Neural progenitor cell (in vitro differentiated cells): ENCODE measurements around the gene ABCA1. TPM values are rescaled to one million over a fixed set of nuclear protein-coding genes. Genes with fewer than 3 reads are reported as not detected.

Experiments used
- DNase-seq: peaks from one replicate; pipeline ENCODE4 v3.0.0-alpha.2; 2016; ENCODE audit warnings: low spot score
- H2AFZ ChIP-seq: fragments of 200-600 bp; sonication (generic); replicated peaks from 2 replicates; pipeline ENCODE4 v1.6.1; 2016; ENCODE audit warnings: antibody characterized with exemption
- H3F3A ChIP-seq: fragments of 200-600 bp; sonication (generic); 2 replicates; pipeline ENCODE4 v1.6.1; 2016; ENCODE audit warnings: antibody characterized with exemption, low read depth
- H3K27ac ChIP-seq: fragments of 200-600 bp; sonication (generic); 2 replicates; pipeline ENCODE4 v1.5.1; 2016; ENCODE audit warnings: mild to moderate bottlenecking
- H3K27me3 ChIP-seq: fragments of 200-600 bp; sonication (generic); 2 replicates; pipeline ENCODE4 v1.6.1; 2016; ENCODE audit warnings: mild to moderate bottlenecking, moderate library complexity
- H3K36me3 ChIP-seq: fragments of 200-600 bp; sonication (generic); 2 replicates; pipeline ENCODE4 v1.5.1; 2016
- H3K4me1 ChIP-seq: fragments of 200-600 bp; sonication (generic); 2 replicates; pipeline ENCODE4 v1.6.1; 2016; ENCODE audit warnings: mixed run types
- H3K4me2 ChIP-seq: fragments of 200-600 bp; sonication (generic); 2 replicates; pipeline ENCODE4 v1.6.1; 2016
- H3K4me3 ChIP-seq: fragments of 200-600 bp; sonication (generic); 2 replicates; pipeline ENCODE4 v1.5.1; 2016
- H3K79me2 ChIP-seq: fragments of 200-600 bp; sonication (generic); 2 replicates; pipeline ENCODE4 v1.6.1; 2016; ENCODE audit warnings: low read depth
- H3K9ac ChIP-seq: fragments of 200-600 bp; sonication (generic); 2 replicates; pipeline ENCODE4 v1.6.1; 2016
- H3K9me3 ChIP-seq: fragments of 200-600 bp; sonication (generic); 2 replicates; pipeline ENCODE4 v1.5.1; 2016; ENCODE audit warnings: low read depth
- H4K20me1 ChIP-seq: fragments of 200-600 bp; sonication (generic); 2 replicates; pipeline ENCODE4 v1.6.1; 2016; ENCODE audit warnings: low read depth
- H3K27ac Mint-ChIP-seq: 3 replicates; pipeline ENCODE4 v1.8.0; 2021; ENCODE audit warnings: mixed read lengths
- H3K27me3 Mint-ChIP-seq: 2 replicates; pipeline ENCODE4 v1.8.0; 2022; ENCODE audit warnings: low read depth, mild to moderate bottlenecking, inconsistent platforms, moderate library complexity, mixed read lengths; ENCODE audit not compliant: insufficient read depth
- H3K36me3 Mint-ChIP-seq: 3 replicates; pipeline ENCODE4 v1.8.0; 2021; ENCODE audit warnings: mixed read lengths
- H3K4me1 Mint-ChIP-seq: 3 replicates; pipeline ENCODE4 v1.8.0; 2021; ENCODE audit warnings: mixed read lengths
- H3K4me3 Mint-ChIP-seq: 3 replicates; pipeline ENCODE4 v1.8.0; 2021; ENCODE audit warnings: mild to moderate bottlenecking, moderate library complexity, mixed read lengths
- H3K9me3 Mint-ChIP-seq: 3 replicates; pipeline ENCODE4 v1.8.0; 2020; ENCODE audit warnings: mixed read lengths
- CTCF ChIP-seq: fragments of 200-600 bp; sonication (generic); IDR thresholded peaks from 2 replicates; pipeline ENCODE4 v1.5.1; 2017; ENCODE audit warnings: antibody characterized with exemption, mild to moderate bottlenecking
- EZH2 ChIP-seq: fragments of 200-600 bp; sonication (generic); IDR thresholded peaks from 2 replicates; pipeline ENCODE4 v1.6.1; 2017; ENCODE audit warnings: antibody characterized with exemption, mild to moderate bottlenecking, moderate library complexity
- EZH2phosphoT487 ChIP-seq: fragments of 200-600 bp; sonication (generic); IDR thresholded peaks from 2 replicates; pipeline ENCODE4 v1.6.1; 2017; ENCODE audit warnings: antibody characterized with exemption
- total RNA-seq: library from RNA; depleted of rRNA; stranded (reverse); fragments of >200 nt; gene quantifications from 2 replicates; pipeline ENCODE4 v1.2.3, GENCODE V29; 2015; ENCODE audit warnings: low replicate concordance

Gene ABCA1
- total RNA-seq, 1 donor from 2014 or later = 32.4 TPM

GRCh38 chr9:104849023-104849422 lies 78.9 kb downstream of the ABCA1 start:
- peaks cover 4% of the 10 kb centered on the region for H3K36me3 Mint-ChIP-seq
- Histone ChIP-seq H3K27ac (no peak overlapping the region), H3K4me2 (no peak overlapping the region), H3K27me3 (no peaks in the 10 kb centered on the region), H3K36me3 (no peaks in the 10 kb centered on the region), H2AFZ (no peak overlapping the region), H3K9ac (no peak overlapping the region), H3K79me2 (no peaks in the 10 kb centered on the region), H3K9me3 (no peaks in the 10 kb centered on the region), H3F3A (no peaks in the 10 kb centered on the region), H3K4me3 (no peak overlapping the region), H4K20me1 (no peaks in the 10 kb centered on the region), H3K4me1 (no peaks in the 10 kb centered on the region)
- no peaks in the 10 kb centered on the region for H3K4me1 Mint-ChIP-seq
- no peaks in the 10 kb centered on the region for H3K9me3 Mint-ChIP-seq
- H3K27me3 Mint-ChIP-seq = no peaks in the 10 kb centered on the region
- no peak overlapping the region for H3K4me3 Mint-ChIP-seq
- no peak for DNase-seq
- TF ChIP-seq EZH2 (no peak), EZH2phosphoT487 (no peak), CTCF (no peak)
- H3K27ac Mint-ChIP-seq = no peak overlapping the region

- Mint-ChIP-seq H3K27me3 (no peaks in the 10 kb centered on the region), H3K4me1 (no peaks in the 10 kb centered on the region), H3K4me3 (no peak overlapping the region), H3K27ac (no peak overlapping the region), H3K36me3 (peaks cover 7% of the 10 kb centered on the region), H3K9me3 (no peaks in the 10 kb centered on the region)
- Histone ChIP-seq H3K36me3 (no peaks in the 10 kb centered on the region), H3K9me3 (no peaks in the 10 kb centered on the region), H4K20me1 (no peaks in the 10 kb centered on the region), H2AFZ (no peak overlapping the region), H3K4me3 (no peak overlapping the region), H3F3A (no peaks in the 10 kb centered on the region), H3K27ac (no peak overlapping the region), H3K79me2 (no peaks in the 10 kb centered on the region), H3K9ac (no peak overlapping the region), H3K4me1 (peaks cover 6% of the 10 kb centered on the region), H3K27me3 (no peaks in the 10 kb centered on the region), H3K4me2 (no peak overlapping the region)
- DNase-seq = no peak
- no peak for TF ChIP-seq CTCF
- TF ChIP-seq EZH2 = no peak
- TF ChIP-seq EZH2phosphoT487 = no peak
Measured at GRCh38 chr9:104844710-104845109, 83.2 kb downstream of the ABCA1 start.

- H4K20me1 ChIP-seq = no peaks in the 10 kb centered on the region
- no peak overlapping the region for H3K4me2 ChIP-seq
- Mint-ChIP-seq H3K27ac (no peak overlapping the region), H3K4me1 (no peaks in the 10 kb centered on the region), H3K4me3 (no peak overlapping the region), H3K27me3 (no peaks in the 10 kb centered on the region), H3K9me3 (no peaks in the 10 kb centered on the region), H3K36me3 (peaks cover 7% of the 10 kb centered on the region)
- no peaks in the 10 kb centered on the region for H3K27me3 ChIP-seq
- TF ChIP-seq CTCF (no peak), EZH2phosphoT487 (no peak), EZH2 (no peak)
- peaks cover 14% of the 10 kb centered on the region for H3K4me1 ChIP-seq
- H3K9ac ChIP-seq = no peak overlapping the region
- H3K79me2 ChIP-seq = no peaks in the 10 kb centered on the region
- DNase-seq = no peak
- no peak overlapping the region for H2AFZ ChIP-seq
- H3K36me3 ChIP-seq = no peaks in the 10 kb centered on the region
- H3K9me3 ChIP-seq = no peaks in the 10 kb centered on the region
- H3K4me3 ChIP-seq = no peak overlapping the region
- H3K27ac ChIP-seq = no peak overlapping the region
- no peaks in the 10 kb centered on the region for H3F3A ChIP-seq
Measured at GRCh38 chr9:104843644-104844240, 84.2 kb downstream of the ABCA1 start.
